Neural progenitor cell (in vitro differentiated cells): ENCODE measurements around the gene NDUFA9.

ENCODE experiments used
- CTCF ChIP-seq: fragments of 200-600 bp; sonication (generic); IDR thresholded peaks from 2 replicates; pipeline ENCODE4 v1.5.1; 2017; ENCODE audit warnings: antibody characterized with exemption, mild to moderate bottlenecking
- EZH2 ChIP-seq: fragments of 200-600 bp; sonication (generic); IDR thresholded peaks from 2 replicates; pipeline ENCODE4 v1.6.1; 2017; ENCODE audit warnings: antibody characterized with exemption, mild to moderate bottlenecking, moderate library complexity
- EZH2phosphoT487 ChIP-seq: fragments of 200-600 bp; sonication (generic); IDR thresholded peaks from 2 replicates; pipeline ENCODE4 v1.6.1; 2017; ENCODE audit warnings: antibody characterized with exemption

- TF ChIP-seq CTCF = no peak
- TF ChIP-seq EZH2 = no peak
- no peak for TF ChIP-seq EZH2phosphoT487
Measured at GRCh38 chr12:4630262-4630661, 18.7 kb upstream of the NDUFA9 start.
